IMR-90 (cell line): ENCODE data around the gene PGM2. TPM values are rescaled to one million over a fixed set of nuclear protein-coding genes. Genes with fewer than 3 reads are reported as not detected.

Source experiments
- ATAC-seq: fragments of 200-7000 bp; cut with Tn5 transposase; 2 replicates; pipeline ENCODE4 v1.9.1; 2020; ENCODE audit warnings: low read depth, mild to moderate bottlenecking, moderate library complexity
- BruUV-seq: library from RNA; stranded (reverse); fragments of 400-500 nt; replicated peaks from 2 replicates; lab custom pipeline; 2021; lab: Mats Ljungman, UMichigan
- CTCF ChIA-PET: fragments of 300-600 bp; formaldehyde crosslinking; extraction: SDS; loops from one replicate; lab custom pipeline; 2021; ENCODE audit warnings: antibody characterized with exemption; lab: Yijun Ruan, JAX
- POLR2A ChIA-PET: fragments of 300-600 bp; sonication (Branson Sonifier 250); formaldehyde crosslinking; loops from one replicate; lab custom pipeline; 2022; ENCODE audit warnings: antibody characterized with exemption; ENCODE audit not compliant: unreplicated experiment; lab: Charles Lee
- DNase-seq: peaks from one replicate; pipeline ENCODE4 v3.0.0; 2013
- H2AFZ ChIP-seq: replicated peaks from 2 replicates; pipeline ENCODE3; 2013; ENCODE audit warnings: low read length, mild to moderate bottlenecking; ENCODE audit not compliant: poor library complexity
- H2AK5ac ChIP-seq: 2 replicates; pipeline ENCODE4 v1.6.1; 2013; ENCODE audit warnings: low read depth, low read length, inconsistent platforms
- H2AK9ac ChIP-seq: replicated peaks from 2 replicates; pipeline ENCODE3; 2013; ENCODE audit warnings: mild to moderate bottlenecking, low read depth, low read length, moderate library complexity; ENCODE audit not compliant: poor library complexity
- H2BK120ac ChIP-seq: 2 replicates; pipeline ENCODE4 v1.6.1; 2013; ENCODE audit warnings: low read depth, low read length, inconsistent platforms
- H2BK15ac ChIP-seq: 3 replicates; pipeline ENCODE4 v1.6.1; 2013; ENCODE audit warnings: low read depth, low read length, inconsistent platforms
- H2BK20ac ChIP-seq: 2 replicates; pipeline ENCODE4 v1.6.1; 2013; ENCODE audit warnings: low read depth, mild to moderate bottlenecking, inconsistent platforms, low read length, moderate library complexity
- H2BK5ac ChIP-seq: 2 replicates; pipeline ENCODE4 v1.6.1; 2013; ENCODE audit warnings: mild to moderate bottlenecking, low read depth, low read length, inconsistent platforms; ENCODE audit not compliant: poor library complexity, severe bottlenecking
- H3K14ac ChIP-seq: replicated peaks from 2 replicates; pipeline ENCODE4 v1.6.1; 2013; ENCODE audit warnings: low read depth, low read length, inconsistent platforms
- H3K18ac ChIP-seq: 2 replicates; pipeline ENCODE4 v1.6.1; 2013; ENCODE audit warnings: low read depth, low read length, control low read depth
- H3K23ac ChIP-seq: 2 replicates; pipeline ENCODE4 v1.6.1; 2013; ENCODE audit warnings: low read depth, low read length, inconsistent platforms
- H3K27ac ChIP-seq: 2 replicates; pipeline ENCODE4 v1.5.1; 2013; ENCODE audit warnings: mild to moderate bottlenecking, control low read depth, low read length; ENCODE audit not compliant: insufficient read depth
- H3K27me3 ChIP-seq: 2 replicates; pipeline ENCODE4 v1.6.1; 2013; ENCODE audit warnings: low read length; ENCODE audit not compliant: control insufficient read depth, insufficient read depth
- H3K36me3 ChIP-seq: 2 replicates; pipeline ENCODE4 v1.6.1; 2013; ENCODE audit warnings: low read length, mixed read lengths; ENCODE audit not compliant: control insufficient read depth, insufficient read depth
- H3K4ac ChIP-seq: 2 replicates; pipeline ENCODE4 v1.6.1; 2013; ENCODE audit warnings: low read depth, low read length, inconsistent platforms
- H3K4me1 ChIP-seq: 2 replicates; pipeline ENCODE4 v1.6.1; 2013; ENCODE audit warnings: low read length, mixed read lengths; ENCODE audit not compliant: control insufficient read depth, insufficient read depth
- H3K4me2 ChIP-seq: 2 replicates; pipeline ENCODE4 v1.6.1; 2013; ENCODE audit warnings: low read depth, mild to moderate bottlenecking, control low read depth, low read length, moderate library complexity
- H3K4me3 ChIP-seq: 2 replicates; pipeline ENCODE4 v1.5.1; 2013; ENCODE audit warnings: low read depth, mild to moderate bottlenecking, control low read depth, low read length, moderate library complexity; ENCODE audit not compliant: insufficient read depth
- H3K56ac ChIP-seq: 2 replicates; pipeline ENCODE4 v1.6.1; 2013; ENCODE audit warnings: low read length, inconsistent platforms; ENCODE audit not compliant: insufficient read depth; ENCODE audit errors: extremely low read depth
- H3K79me1 ChIP-seq, 2 experiments: 2 replicates each; pipeline ENCODE4 v1.6.1; 2013; ENCODE audit warnings: low read length in 2 of 2, inconsistent platforms in 1 of 2, low read depth in 1 of 2
- H3K9ac ChIP-seq: 2 replicates; pipeline ENCODE4 v1.6.1; 2013; ENCODE audit warnings: low read depth, low read length, control low read depth
- H3K9me1 ChIP-seq: 2 replicates; pipeline ENCODE4 v1.6.1; 2013; ENCODE audit warnings: low read length, inconsistent platforms; ENCODE audit not compliant: insufficient read depth
- H3K9me3 ChIP-seq: 2 replicates; pipeline ENCODE4 v1.6.1; 2013; ENCODE audit warnings: low read length; ENCODE audit not compliant: control insufficient read depth, insufficient read depth
- H4K20me1 ChIP-seq: 2 replicates; pipeline ENCODE4 v1.6.1; 2013; ENCODE audit warnings: low read length, inconsistent platforms; ENCODE audit not compliant: insufficient read depth
- H4K5ac ChIP-seq: 2 replicates; pipeline ENCODE4 v1.6.1; 2013; ENCODE audit warnings: mild to moderate bottlenecking, low read depth, low read length, control low read depth
- H4K8ac ChIP-seq, 2 experiments: 2 replicates each; pipeline ENCODE4 v1.6.1; 2013; ENCODE audit warnings: low read depth in 2 of 2, low read length in 2 of 2, control low read depth in 1 of 2, inconsistent platforms in 1 of 2
- H4K91ac ChIP-seq: 2 replicates; pipeline ENCODE4 v1.6.1; 2013; ENCODE audit warnings: low read depth, low read length, inconsistent platforms; ENCODE audit not compliant: insufficient read depth
- BHLHE40 ChIP-seq: fragments of 150-350 bp; IDR thresholded peaks from 2 replicates; pipeline ENCODE4 v1.6.1; 2016; ENCODE audit warnings: mild to moderate bottlenecking, low read depth, low read length
- CEBPB ChIP-seq: IDR thresholded peaks from 2 replicates; pipeline ENCODE4 v1.6.1; 2012; ENCODE audit warnings: low read depth, low read length, improper control_type of control experiment
- CHD1 ChIP-seq: IDR thresholded peaks from 2 replicates; pipeline ENCODE4 v1.6.1; 2012; ENCODE audit warnings: low read depth, low read length, improper control_type of control experiment
- FOS ChIP-seq: fragments of 150-350 bp; IDR thresholded peaks from 2 replicates; pipeline ENCODE4 v1.6.1; 2016; ENCODE audit warnings: low read depth, low read length
- MAFK ChIP-seq: IDR thresholded peaks from 2 replicates; pipeline ENCODE4 v1.6.1; 2012; ENCODE audit warnings: low read depth, low read length, improper control_type of control experiment
- MAZ ChIP-seq: IDR thresholded peaks from 2 replicates; pipeline ENCODE4 v1.6.1; 2012; ENCODE audit warnings: low read depth, mild to moderate bottlenecking, low read length, improper control_type of control experiment, moderate library complexity, borderline replicate concordance
- MXI1 ChIP-seq: IDR thresholded peaks from 2 replicates; pipeline ENCODE4 v1.6.1; 2012; ENCODE audit warnings: low read depth, mild to moderate bottlenecking, low read length, moderate library complexity, borderline replicate concordance
- NFE2L2 ChIP-seq: fragments of 150-350 bp; IDR thresholded peaks from 2 replicates; pipeline ENCODE4 v1.6.1; 2016; ENCODE audit warnings: low read depth, mild to moderate bottlenecking, low read length
- POLR2A ChIP-seq: IDR thresholded peaks from 2 replicates; pipeline ENCODE4 v1.6.1; 2012; ENCODE audit warnings: mild to moderate bottlenecking, low read depth, low read length
- RAD21 ChIP-seq: IDR thresholded peaks from 2 replicates; pipeline ENCODE4 v1.6.1; 2012; ENCODE audit warnings: low read length, improper control_type of control experiment
- RCOR1 ChIP-seq: IDR thresholded peaks from 2 replicates; pipeline ENCODE4 v1.6.1; 2012; ENCODE audit warnings: mild to moderate bottlenecking, low read length, improper control_type of control experiment; ENCODE audit not compliant: insufficient replicate concordance
- RFX5 ChIP-seq: IDR thresholded peaks from 2 replicates; pipeline ENCODE4 v1.8.0; 2012; ENCODE audit warnings: low read depth, mild to moderate bottlenecking, low read length, moderate library complexity
- SMC3 ChIP-seq: fragments of 150-350 bp; IDR thresholded peaks from 2 replicates; pipeline ENCODE4 v1.6.1; 2016; ENCODE audit warnings: low read depth, mild to moderate bottlenecking, antibody characterized with exemption, low read length, moderate library complexity
- WGBS, 2 experiments: methylation state at CpG; one replicate each; pipeline versions ENCODE4 v1.1.5 to v1.1.7; 2013; ENCODE audit warnings: missing lambda C conversion rate in 2 of 2; ENCODE audit not compliant: insufficient read length in 1 of 2; ENCODE audit errors: extremely low coverage in 2 of 2; 5-methylcytosine and 5-hydroxymethylcytosine counted together
- dilution Hi-C: fragments of 300-500 bp; cut with HindIII; formaldehyde crosslinking; loops from one replicate; pipeline ENCODE4 v1.14.3; 2018; ENCODE audit warnings: low sequenced_read_pairs; ENCODE audit not compliant: unreplicated experiment
- in situ Hi-C: fragments of 300-500 bp; cut with MboI; formaldehyde crosslinking; loops from 3 replicates; pipeline ENCODE4 v1.14.3; 2019; ENCODE audit warnings: low sequenced_read_pairs, inconsistent platforms, mixed read lengths
- intact Hi-C: fragments of 100-400 bp; cut with micrococcal nuclease; formaldehyde crosslinking; loops from 2 replicates; pipeline ENCODE4 v1.10.0; 2022
- polyA plus RNA-seq, 3 experiments: library from polyadenylated mRNA; depleted of rRNA; stranded (reverse); fragments of >200 nt; gene quantifications; 2 replicates each; pipeline ENCODE4 v1.2.3, GENCODE V29; 2012; ENCODE audit warnings: low replicate concordance in 1 of 3
- total RNA-seq: library from RNA; depleted of rRNA; stranded (reverse); fragments of >200 nt; gene quantifications from 2 replicates; pipeline ENCODE4 v1.2.3, GENCODE V29; 2012
- TF ChIP-seq, protein P1 (sequence below): conservative IDR thresholded peaks from 2 replicates; pipeline ENCODE4 v1.5.1; 2012; ENCODE audit warnings: mild to moderate bottlenecking, low read depth, low read length, improper control_type of control experiment
- TF ChIP-seq, protein P2 (sequence below): fragments of 150-350 bp; IDR thresholded peaks from 2 replicates; pipeline ENCODE4 v1.6.1; 2016; ENCODE audit warnings: low read depth, mild to moderate bottlenecking, low read length, moderate library complexity, borderline replicate concordance
- TF ChIP-seq, protein P3 (sequence below): fragments of 150-350 bp; IDR thresholded peaks from 2 replicates; pipeline ENCODE4 v1.6.1; 2017; ENCODE audit warnings: mild to moderate bottlenecking, antibody characterized with exemption, low read length, low read depth

Gene PGM2
- total and polyA plus RNA-seq, 2 of the 4 experiments (the other 2 are of a cell fraction) = 18.7 to 26.2 TPM

DNA sequence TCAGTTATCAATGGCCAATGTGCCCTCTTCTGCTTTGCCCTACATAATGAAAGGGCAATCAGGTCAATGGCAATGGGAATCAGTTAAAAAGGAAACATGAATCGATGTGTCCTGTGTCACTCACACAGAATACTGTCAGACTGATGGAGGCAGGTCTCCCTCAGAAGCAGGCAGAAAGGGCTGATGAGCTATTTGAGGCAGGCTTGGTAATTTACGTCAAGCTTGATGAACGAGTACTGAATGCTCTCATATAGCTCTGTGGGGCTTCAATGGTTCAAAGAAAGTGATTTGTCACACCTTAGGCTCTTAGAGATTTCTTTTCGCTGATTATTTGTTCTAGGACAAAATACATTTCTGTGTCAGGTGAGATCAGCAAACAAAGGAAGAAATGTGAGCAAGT is 41.8 kb downstream of the PGM2 start:
- Histone ChIP-seq H3K27ac (no peak overlapping the region), H4K20me1 (no peaks in the 10 kb centered on the region), H3K23ac (no peak overlapping the region), H3K56ac (no peak overlapping the region), H2AFZ (no peak overlapping the region), H2BK20ac (no peak overlapping the region), H2BK15ac (no peak overlapping the region), H4K91ac (no peak overlapping the region), H3K4me1 (no peaks in the 10 kb centered on the region), H2BK5ac (no peak overlapping the region), H3K4ac (no peak overlapping the region), H3K36me3 (no peaks in the 10 kb centered on the region; the same call in 1 of the 2 replicates), H3K14ac (no peak overlapping the region), H3K79me1 (no peaks in the 10 kb centered on the region), H3K9ac (no peak overlapping the region), H2AK5ac (no peak overlapping the region), H4K5ac (no peak overlapping the region), H3K27me3 (no peaks in the 10 kb centered on the region), H3K4me3 (no peak overlapping the region), H2AK9ac (no peak overlapping the region), H4K8ac (no peak overlapping the region), H3K18ac (no peak overlapping the region), H2BK120ac (no peak overlapping the region), H3K9me3 (no peaks in the 10 kb centered on the region), H3K4me2 (no peak overlapping the region), H3K9me1 (no peaks in the 10 kb centered on the region)
- DNase-seq (no peak), ATAC-seq (no peak)
- TF ChIP-seq MXI1 (no peak), RAD21 (no peak), RCOR1 (no peak), SMC3 (no peak), FOS (no peak), RFX5 (no peak), NFE2L2 (no peak), POLR2A (no peak), CEBPB (no peak), CHD1 (no peak), MAZ (no peak), MAFK (no peak), BHLHE40 (no peak)
- TF ChIP-seq, protein P1, sequence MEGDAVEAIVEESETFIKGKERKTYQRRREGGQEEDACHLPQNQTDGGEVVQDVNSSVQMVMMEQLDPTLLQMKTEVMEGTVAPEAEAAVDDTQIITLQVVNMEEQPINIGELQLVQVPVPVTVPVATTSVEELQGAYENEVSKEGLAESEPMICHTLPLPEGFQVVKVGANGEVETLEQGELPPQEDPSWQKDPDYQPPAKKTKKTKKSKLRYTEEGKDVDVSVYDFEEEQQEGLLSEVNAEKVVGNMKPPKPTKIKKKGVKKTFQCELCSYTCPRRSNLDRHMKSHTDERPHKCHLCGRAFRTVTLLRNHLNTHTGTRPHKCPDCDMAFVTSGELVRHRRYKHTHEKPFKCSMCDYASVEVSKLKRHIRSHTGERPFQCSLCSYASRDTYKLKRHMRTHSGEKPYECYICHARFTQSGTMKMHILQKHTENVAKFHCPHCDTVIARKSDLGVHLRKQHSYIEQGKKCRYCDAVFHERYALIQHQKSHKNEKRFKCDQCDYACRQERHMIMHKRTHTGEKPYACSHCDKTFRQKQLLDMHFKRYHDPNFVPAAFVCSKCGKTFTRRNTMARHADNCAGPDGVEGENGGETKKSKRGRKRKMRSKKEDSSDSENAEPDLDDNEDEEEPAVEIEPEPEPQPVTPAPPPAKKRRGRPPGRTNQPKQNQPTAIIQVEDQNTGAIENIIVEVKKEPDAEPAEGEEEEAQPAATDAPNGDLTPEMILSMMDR = no peak
- TF ChIP-seq, protein P2, sequence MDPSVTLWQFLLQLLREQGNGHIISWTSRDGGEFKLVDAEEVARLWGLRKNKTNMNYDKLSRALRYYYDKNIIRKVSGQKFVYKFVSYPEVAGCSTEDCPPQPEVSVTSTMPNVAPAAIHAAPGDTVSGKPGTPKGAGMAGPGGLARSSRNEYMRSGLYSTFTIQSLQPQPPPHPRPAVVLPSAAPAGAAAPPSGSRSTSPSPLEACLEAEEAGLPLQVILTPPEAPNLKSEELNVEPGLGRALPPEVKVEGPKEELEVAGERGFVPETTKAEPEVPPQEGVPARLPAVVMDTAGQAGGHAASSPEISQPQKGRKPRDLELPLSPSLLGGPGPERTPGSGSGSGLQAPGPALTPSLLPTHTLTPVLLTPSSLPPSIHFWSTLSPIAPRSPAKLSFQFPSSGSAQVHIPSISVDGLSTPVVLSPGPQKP = no peak
- TF ChIP-seq, protein P3, sequence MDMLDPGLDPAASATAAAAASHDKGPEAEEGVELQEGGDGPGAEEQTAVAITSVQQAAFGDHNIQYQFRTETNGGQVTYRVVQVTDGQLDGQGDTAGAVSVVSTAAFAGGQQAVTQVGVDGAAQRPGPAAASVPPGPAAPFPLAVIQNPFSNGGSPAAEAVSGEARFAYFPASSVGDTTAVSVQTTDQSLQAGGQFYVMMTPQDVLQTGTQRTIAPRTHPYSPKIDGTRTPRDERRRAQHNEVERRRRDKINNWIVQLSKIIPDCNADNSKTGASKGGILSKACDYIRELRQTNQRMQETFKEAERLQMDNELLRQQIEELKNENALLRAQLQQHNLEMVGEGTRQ = no peak
- dilution Hi-C loops = no loop called here
- POLR2A ChIA-PET = no interaction called here
- BruUV-seq = no TSS peak
- intact Hi-C loops = no loop called here
- in situ Hi-C loops = no loop called here
- WGBS, 2 experiments = 96% methylated on average over 3 of the region's 4 CpGs; no CpG with 5 or more reads in 1 of the 2 experiments
- CTCF ChIA-PET = no interaction called here
